Subcutaneous abdominal adipose tissue (tissue), 5 donors: ENCODE data around the gene SIAH3.

ENCODE experiments used
- H3K27ac ChIP-seq: one replicate; pipeline ENCODE4 v1.7.0; 2013; ENCODE audit warnings: low read depth, mild to moderate bottlenecking, inconsistent platforms, low read length, moderate library complexity
- H3K27me3 ChIP-seq, 5 donors: one replicate each; pipeline ENCODE4 v1.7.0; 2013; ENCODE audit warnings: low read length in 5 of 5, inconsistent platforms in 1 of 5; ENCODE audit not compliant: control insufficient read depth in 5 of 5, insufficient read depth in 4 of 5
- H3K36me3 ChIP-seq, 5 donors: one replicate each; pipeline ENCODE4 v1.7.0; 2013; ENCODE audit warnings: low read length in 5 of 5; ENCODE audit not compliant: control insufficient read depth in 5 of 5, insufficient read depth in 5 of 5
- H3K4me1 ChIP-seq, 5 donors: one replicate each; pipeline ENCODE4 v1.7.0; 2013; ENCODE audit warnings: low read length in 5 of 5, mild to moderate bottlenecking in 3 of 5, moderate library complexity in 1 of 5; ENCODE audit not compliant: control insufficient read depth in 5 of 5, insufficient read depth in 5 of 5
- H3K4me3 ChIP-seq, 5 donors: one replicate each; pipeline ENCODE4 v1.7.0; 2013; ENCODE audit warnings: low read length in 5 of 5, low read depth in 1 of 5
- H3K9ac ChIP-seq, 5 donors: one replicate each; pipeline ENCODE4 v1.7.0; 2013; ENCODE audit warnings: low read length in 5 of 5, mild to moderate bottlenecking in 4 of 5, moderate library complexity in 3 of 5
- H3K9me3 ChIP-seq, 5 donors: one replicate each; pipeline ENCODE4 v1.7.0; 2013; ENCODE audit warnings: low read length in 5 of 5; ENCODE audit not compliant: control insufficient read depth in 5 of 5
- donor health status: healthy.
- donor health status: healthy.
- donor health status: healthy.
- donor health status: healthy.
- donor health status: healthy.

The SIAH3 gene

DNA sequence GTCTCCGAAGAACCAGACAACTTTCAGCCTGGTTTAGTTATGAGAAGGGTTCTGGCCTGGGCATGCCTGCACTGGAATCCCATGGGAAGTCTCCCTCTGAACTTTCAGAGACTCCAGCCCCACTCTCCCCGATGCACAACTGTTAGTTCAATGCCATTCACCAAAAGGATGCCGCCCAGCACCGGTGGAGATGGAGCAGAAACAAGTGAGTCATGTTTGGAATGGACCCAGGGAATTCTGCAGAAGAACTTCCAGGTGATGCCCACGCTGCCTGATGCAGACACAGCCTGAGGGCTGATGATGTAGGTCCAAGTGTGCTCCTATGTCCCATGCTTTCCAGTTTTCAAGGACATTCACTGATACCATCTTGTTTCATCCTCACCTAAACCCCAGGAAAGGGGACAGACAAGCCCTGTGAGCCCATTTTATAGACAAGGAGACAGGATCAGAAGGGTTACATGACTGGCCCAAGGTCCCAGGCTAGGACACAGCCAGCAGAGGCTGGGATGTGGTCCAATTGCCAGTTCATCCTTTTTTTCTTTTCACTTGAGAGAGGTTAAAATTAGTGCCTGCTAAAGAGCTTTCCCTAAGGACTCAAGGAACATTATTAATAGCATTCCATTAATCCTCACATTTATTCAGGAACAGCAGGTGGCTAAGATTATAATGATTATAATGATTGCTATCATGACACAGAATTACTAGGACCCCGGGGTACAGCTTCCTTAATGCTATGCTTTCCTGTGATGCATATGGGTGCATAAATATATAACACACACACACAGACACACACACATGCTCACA lies 39.5 kb downstream of the SIAH3 start:
- Histone ChIP-seq H3K27ac (no peak overlapping the region), H3K27me3 (no peaks in the 10 kb centered on the region), H3K4me1 (no peaks in the 10 kb centered on the region), H3K36me3 (no peaks in the 10 kb centered on the region), H3K9me3 (no peaks in the 10 kb centered on the region), H3K4me3 (no peak overlapping the region), H3K9ac (no peak overlapping the region)

DNA sequence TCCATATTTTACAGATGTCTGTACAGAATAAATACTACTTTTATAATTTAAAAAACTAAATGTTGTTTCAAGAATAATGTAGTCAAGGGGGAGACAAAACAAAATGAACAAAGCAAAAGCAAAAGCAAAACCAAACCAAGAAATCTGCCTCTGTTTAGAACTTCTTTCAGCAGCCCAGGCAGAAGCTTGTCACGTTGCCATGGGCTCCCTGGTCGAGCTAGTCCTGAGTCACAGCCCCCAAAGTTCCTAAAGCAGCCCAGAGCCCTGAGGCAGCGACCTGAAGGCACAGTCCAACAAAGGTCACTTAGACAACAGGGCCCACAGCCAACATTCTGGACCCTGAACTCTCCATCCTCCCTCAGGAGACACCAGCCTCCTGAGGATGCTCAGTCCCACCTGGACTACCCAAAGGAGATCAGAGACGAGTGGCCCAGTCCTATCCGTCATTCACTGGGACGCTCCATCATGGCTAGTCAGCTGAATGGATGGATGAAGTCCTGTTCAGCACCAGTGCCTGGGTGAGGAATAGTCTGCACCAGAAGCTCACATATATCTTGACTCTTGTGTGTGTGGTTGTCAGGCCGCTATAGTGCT lies 41.7 kb downstream of the SIAH3 start:
- H3K27me3 ChIP-seq, result no peaks in the 10 kb centered on the region
- no peak overlapping the region for H3K9ac ChIP-seq
- no peak overlapping the region for H3K27ac ChIP-seq
- H3K9me3 ChIP-seq, result peaks cover 0 to 5% (median 0%) of the 10 kb centered on the region in 5 donors
- no peaks in the 10 kb centered on the region for H3K4me1 ChIP-seq
- no peaks in the 10 kb centered on the region for H3K36me3 ChIP-seq
- no peak overlapping the region for H3K4me3 ChIP-seq

DNA sequence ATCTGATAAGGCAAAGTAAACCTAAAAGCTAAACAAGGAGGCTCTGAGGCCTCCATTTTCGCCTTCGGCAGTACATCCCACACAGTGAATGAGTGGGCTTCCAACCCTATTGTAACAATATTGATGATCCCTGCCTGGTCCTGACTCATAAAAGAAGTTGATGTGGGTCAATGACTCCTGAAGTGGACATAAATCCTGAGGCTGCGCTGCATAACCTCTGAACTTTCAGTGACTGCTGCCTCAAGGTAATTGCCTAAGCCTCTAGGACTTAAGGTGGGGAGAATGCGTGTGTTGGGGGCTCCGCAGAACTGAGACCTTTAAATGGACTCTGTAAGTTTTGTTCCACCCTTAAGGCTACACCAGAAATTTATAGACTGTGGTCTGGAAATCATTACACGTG lies 42.6 kb downstream of the SIAH3 start:
- H3K27me3 ChIP-seq, result no peaks in the 10 kb centered on the region
- H3K9me3 ChIP-seq, result peaks cover 0 to 5% (median 0%) of the 10 kb centered on the region in 5 donors
- H3K4me3 ChIP-seq, result no peak overlapping the region
- H3K36me3 ChIP-seq, result no peaks in the 10 kb centered on the region
- H3K9ac ChIP-seq, result no peak overlapping the region
- no peaks in the 10 kb centered on the region for H3K4me1 ChIP-seq
- no peak overlapping the region for H3K27ac ChIP-seq

DNA sequence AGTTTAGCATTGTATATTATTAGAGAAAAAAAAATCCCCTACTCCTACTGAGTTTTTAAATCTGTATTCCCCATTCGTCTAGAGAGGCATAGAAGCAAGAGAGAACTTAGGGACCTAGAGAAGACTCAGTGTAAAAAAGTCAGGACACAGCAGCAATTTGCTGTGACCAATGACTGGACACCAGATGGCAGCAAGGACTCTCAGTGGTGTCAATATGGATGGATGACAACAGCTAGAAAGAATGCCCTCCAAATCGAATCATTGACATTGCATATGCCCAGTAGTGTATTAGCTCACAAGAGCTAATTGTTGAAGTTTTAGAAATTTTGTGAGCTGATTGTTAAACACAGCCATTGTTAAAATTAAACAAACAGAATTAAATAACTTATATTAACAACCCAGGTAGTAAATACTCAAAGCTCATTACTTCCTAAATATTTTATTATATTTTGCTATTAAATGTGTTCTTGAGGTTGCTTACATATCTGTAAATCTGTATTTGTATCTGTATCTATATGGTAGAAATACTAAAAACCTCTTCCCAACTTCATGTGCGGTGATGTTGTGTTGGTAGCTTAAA lies 43.9 kb downstream of the SIAH3 start:
- Histone ChIP-seq H3K27ac (no peak overlapping the region), H3K4me3 (no peak overlapping the region), H3K4me1 (no peaks in the 10 kb centered on the region), H3K9ac (no peak overlapping the region), H3K36me3 (no peaks in the 10 kb centered on the region), H3K9me3 (peaks cover 0 to 5% (median 0%) of the 10 kb centered on the region in 5 donors), H3K27me3 (no peaks in the 10 kb centered on the region)

DNA sequence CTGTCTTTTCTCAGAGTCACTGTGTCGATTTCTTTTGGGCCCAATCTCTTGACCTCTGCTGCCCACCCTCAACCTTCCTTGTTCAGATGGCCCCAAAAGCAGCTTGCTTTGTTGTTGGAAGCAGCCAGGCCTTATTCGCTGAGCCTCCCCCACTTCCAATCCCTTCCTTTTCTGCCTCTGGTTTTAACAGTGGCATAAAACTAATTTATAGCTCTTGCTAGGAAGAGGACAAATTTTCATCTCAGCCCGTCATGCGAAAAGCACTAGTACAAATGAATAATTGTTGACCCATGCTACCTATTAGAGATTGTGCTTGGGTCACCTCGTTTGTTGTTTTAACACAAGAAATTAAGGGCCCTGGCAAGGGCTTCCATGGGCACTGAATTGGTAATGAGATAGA lies 51.1 kb downstream of the SIAH3 start:
- no peaks in the 10 kb centered on the region for H3K36me3 ChIP-seq
- H3K4me1 ChIP-seq, result peaks cover 0 to 4% (median 0%) of the 10 kb centered on the region in 5 donors
- H3K27me3 ChIP-seq, result peaks cover 0 to 10% (median 3%) of the 10 kb centered on the region in 5 donors
- H3K9me3 ChIP-seq, result peaks cover 0 to 5% (median 0%) of the 10 kb centered on the region in 5 donors
- H3K9ac ChIP-seq, result no peak overlapping the region
- no peak overlapping the region for H3K4me3 ChIP-seq
- no peak overlapping the region for H3K27ac ChIP-seq

DNA sequence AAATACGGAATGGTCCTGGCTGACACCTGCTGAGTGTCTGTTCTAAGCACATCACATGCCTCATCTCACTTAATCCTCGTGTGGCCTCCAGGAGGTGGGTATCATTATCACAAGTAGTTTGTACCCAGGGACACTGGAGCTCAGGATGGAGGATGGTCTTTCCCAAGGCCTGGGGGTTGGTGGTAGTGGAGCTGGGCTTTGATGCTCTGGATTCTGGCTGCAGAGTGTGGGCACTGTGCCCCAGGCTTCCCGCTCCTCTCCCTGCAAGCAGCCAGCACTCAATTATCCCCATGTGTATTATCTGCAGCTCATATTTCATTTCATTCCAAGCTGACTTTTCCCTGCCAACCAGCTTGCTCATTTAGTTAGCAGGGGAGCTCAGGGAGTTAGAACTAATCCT lies 52.1 kb downstream of the SIAH3 start:
- Histone ChIP-seq H3K4me1 (peaks cover 0 to 4% (median 0%) of the 10 kb centered on the region in 5 donors), H3K36me3 (no peaks in the 10 kb centered on the region)

DNA sequence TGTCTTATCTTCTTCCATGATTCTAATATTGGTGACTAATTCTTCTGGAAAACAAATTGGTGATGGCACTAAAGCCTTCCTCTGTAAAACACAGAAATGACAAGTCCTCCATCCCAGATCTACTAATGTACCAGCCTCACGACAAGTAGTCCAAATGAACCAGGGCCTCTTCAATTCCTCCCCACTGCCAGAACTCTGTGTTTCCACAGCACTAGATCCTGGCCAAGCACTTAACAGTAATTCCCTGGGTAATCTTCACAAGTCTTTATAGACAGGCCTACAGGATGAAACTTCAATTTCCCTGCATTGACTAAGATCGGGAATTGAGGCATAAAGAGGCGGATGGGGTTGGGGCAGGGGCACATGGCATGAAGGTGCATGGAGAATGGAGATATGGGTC lies 52.7 kb downstream of the SIAH3 start:
- Histone ChIP-seq H3K27ac (no peak overlapping the region), H3K4me3 (no peak overlapping the region), H3K9ac (no peak overlapping the region), H3K27me3 (peaks cover 0 to 10% (median 3%) of the 10 kb centered on the region in 5 donors), H3K4me1 (peaks cover 0 to 4% (median 0%) of the 10 kb centered on the region in 5 donors), H3K36me3 (no peaks in the 10 kb centered on the region), H3K9me3 (no peaks in the 10 kb centered on the region)

More for the DNA sequence above, 52.1 kb downstream of the SIAH3 start:
- H3K9me3 ChIP-seq, result no peaks in the 10 kb centered on the region
- H3K9ac ChIP-seq, result no peak overlapping the region
- no peak overlapping the region for H3K4me3 ChIP-seq
- no peak overlapping the region for H3K27ac ChIP-seq
- peaks cover 0 to 10% (median 3%) of the 10 kb centered on the region in 5 donors for H3K27me3 ChIP-seq

DNA sequence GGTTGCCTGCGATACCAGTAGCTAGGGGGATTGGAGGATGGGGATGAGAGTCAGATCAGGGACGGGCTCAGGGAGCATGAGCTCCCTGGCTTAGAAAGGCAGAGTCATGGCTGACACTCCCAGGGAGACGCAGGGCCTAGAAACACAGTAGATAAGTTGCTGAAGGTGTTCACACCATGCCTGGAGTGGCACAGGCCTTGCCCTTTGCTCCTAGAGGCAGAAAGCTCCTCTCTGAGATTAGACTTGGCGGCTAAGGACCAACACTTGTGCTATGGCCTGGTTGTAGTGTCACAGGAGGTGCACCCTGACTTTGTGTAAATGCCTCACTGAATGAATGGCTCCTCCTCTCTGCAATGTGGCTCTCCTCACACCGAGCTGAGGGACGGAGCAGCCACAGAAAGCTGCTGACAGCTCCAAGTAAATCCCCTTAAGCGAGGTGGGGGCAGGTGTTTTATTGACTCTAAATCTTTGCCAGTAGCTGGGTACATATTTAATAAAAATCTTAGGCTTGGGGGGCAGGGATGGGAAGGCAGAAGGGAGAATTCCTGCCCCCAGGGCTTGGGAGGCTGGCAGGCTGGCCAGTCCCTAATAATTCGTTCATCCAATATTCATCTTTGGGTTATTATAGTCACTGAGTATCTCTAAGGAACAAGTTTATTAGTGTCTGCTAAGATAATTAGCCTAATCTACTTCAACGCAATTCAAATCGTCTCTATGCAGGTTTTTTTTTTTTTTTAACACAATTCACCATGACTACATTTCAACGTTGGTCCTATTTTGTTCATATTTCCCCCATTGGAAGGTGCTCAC lies 54.9 kb downstream of the SIAH3 start:
- peaks cover 0 to 4% (median 0%) of the 10 kb centered on the region in 5 donors for H3K4me1 ChIP-seq
- no peak overlapping the region for H3K4me3 ChIP-seq
- no peak overlapping the region for H3K27ac ChIP-seq
- no peaks in the 10 kb centered on the region for H3K9me3 ChIP-seq
- H3K9ac ChIP-seq, result no peak overlapping the region
- H3K36me3 ChIP-seq, result no peaks in the 10 kb centered on the region
- H3K27me3 ChIP-seq, result peaks cover 0 to 10% (median 3%) of the 10 kb centered on the region in 5 donors

DNA sequence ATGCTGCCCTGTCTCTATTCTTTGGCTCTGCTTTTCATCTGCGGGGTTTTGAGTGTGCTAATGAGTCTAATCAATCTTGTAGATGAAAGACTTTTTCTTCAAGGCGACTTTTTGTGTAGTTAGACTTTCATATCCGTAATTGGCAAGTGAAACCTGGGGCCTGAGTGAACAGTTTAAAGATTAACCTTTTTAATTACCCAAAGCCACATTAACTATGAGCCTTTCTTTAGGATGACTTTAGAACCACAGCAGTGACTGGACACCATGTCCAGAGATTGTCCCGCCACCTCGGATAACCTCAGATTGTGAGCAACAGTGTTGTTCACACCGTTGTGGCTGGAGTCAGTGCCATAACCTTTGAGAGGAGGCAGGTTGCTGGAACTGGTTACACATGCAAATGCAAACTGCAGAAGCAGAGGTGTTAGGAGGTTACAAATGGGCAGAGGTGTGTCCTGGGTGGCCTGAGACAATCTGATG lies 58.7 kb downstream of the SIAH3 start:
- no peaks in the 10 kb centered on the region for H3K9me3 ChIP-seq
- H3K36me3 ChIP-seq, result no peaks in the 10 kb centered on the region
- H3K27me3 ChIP-seq, result peaks cover 0 to 10% (median 3%) of the 10 kb centered on the region in 5 donors
- H3K4me3 ChIP-seq, result no peak overlapping the region
- H3K9ac ChIP-seq, result no peak overlapping the region
- no peak overlapping the region for H3K27ac ChIP-seq
- H3K4me1 ChIP-seq, result no peaks in the 10 kb centered on the region
